GM23338 (cell line): Measurements from ENCODE around the gene TBCD. TPM values are rescaled to one million over a fixed set of nuclear protein-coding genes. Genes with fewer than 3 reads are reported as not detected.

ENCODE experiments used
- ATAC-seq: fragments of 200-7000 bp; cut with Tn5 transposase; 3 replicates; pipeline ENCODE4 v1.9.1; 2020
- DNase-seq: peaks from one replicate; pipeline ENCODE4 v3.0.0-alpha.2; 2015; ENCODE audit warnings: low spot score
- H2AFZ ChIP-seq: fragments of 200-600 bp; sonication (generic); 2 replicates; pipeline ENCODE4 v1.8.0; 2016; ENCODE audit warnings: antibody characterized with exemption, mild to moderate bottlenecking, moderate library complexity
- H3F3A ChIP-seq: fragments of 200-600 bp; sonication (generic); replicated peaks from 2 replicates; pipeline ENCODE4 v1.8.0; 2017; ENCODE audit warnings: antibody characterized with exemption, mixed run types, low read depth
- H3K27ac ChIP-seq: fragments of 200-600 bp; sonication (generic); 2 replicates; pipeline ENCODE4 v1.6.1; 2016; ENCODE audit warnings: low read depth
- H3K27me3 ChIP-seq: fragments of 200-600 bp; sonication (generic); 2 replicates; pipeline ENCODE4 v1.8.0; 2016; ENCODE audit warnings: mild to moderate bottlenecking, mixed run types, moderate library complexity; ENCODE audit not compliant: insufficient read depth
- H3K36me3 ChIP-seq: fragments of 200-600 bp; sonication (generic); 2 replicates; pipeline ENCODE4 v1.8.0; 2016; ENCODE audit warnings: mild to moderate bottlenecking; ENCODE audit not compliant: insufficient read depth
- H3K4me1 ChIP-seq: fragments of 200-600 bp; sonication (generic); 2 replicates; pipeline ENCODE4 v1.8.0; 2016; ENCODE audit warnings: mild to moderate bottlenecking, moderate library complexity; ENCODE audit not compliant: insufficient read depth
- H3K4me2 ChIP-seq: fragments of 200-600 bp; sonication (generic); 2 replicates; pipeline ENCODE4 v1.7.1; 2017; ENCODE audit warnings: mixed run types
- H3K4me3 ChIP-seq: fragments of 200-600 bp; sonication (generic); 2 replicates; pipeline ENCODE4 v1.6.1; 2016; ENCODE audit warnings: mixed run types
- H3K79me2 ChIP-seq: fragments of 200-600 bp; sonication (generic); replicated peaks from 2 replicates; pipeline ENCODE4 v1.8.0; 2017; ENCODE audit warnings: mild to moderate bottlenecking; ENCODE audit not compliant: insufficient read depth
- H3K9me2 ChIP-seq: fragments of 200-600 bp; sonication (generic); 2 replicates; pipeline ENCODE4 v1.8.0; 2017; ENCODE audit not compliant: insufficient read depth
- H4K20me1 ChIP-seq: fragments of 200-600 bp; sonication (generic); replicated peaks from 2 replicates; pipeline ENCODE4 v1.8.0; 2017; ENCODE audit warnings: mild to moderate bottlenecking; ENCODE audit not compliant: insufficient read depth
- H3K27ac Mint-ChIP-seq: 2 replicates; pipeline ENCODE4 v1.8.0; 2020; ENCODE audit warnings: inconsistent platforms, mild to moderate bottlenecking, moderate library complexity, mixed read lengths
- H3K27me3 Mint-ChIP-seq: 3 replicates; pipeline ENCODE4 v1.8.0; 2022; ENCODE audit warnings: low read depth, mild to moderate bottlenecking, moderate library complexity, mixed read lengths, inconsistent platforms; ENCODE audit not compliant: insufficient read depth, poor library complexity
- H3K36me3 Mint-ChIP-seq: 3 replicates; pipeline ENCODE4 v1.8.0; 2021; ENCODE audit warnings: low read depth, mild to moderate bottlenecking, inconsistent platforms, moderate library complexity, mixed read lengths
- H3K4me1 Mint-ChIP-seq: 3 replicates; pipeline ENCODE4 v1.8.0; 2020; ENCODE audit warnings: mild to moderate bottlenecking, inconsistent platforms, mixed read lengths
- H3K4me3 Mint-ChIP-seq: 3 replicates; pipeline ENCODE4 v1.8.0; 2021; ENCODE audit warnings: moderate library complexity, mild to moderate bottlenecking, inconsistent platforms, mixed read lengths
- H3K9me3 Mint-ChIP-seq: 3 replicates; pipeline ENCODE4 v1.8.0; 2020; ENCODE audit warnings: moderate library complexity, mild to moderate bottlenecking, inconsistent platforms, mixed read lengths
- CREB1 ChIP-seq: fragments of 250-450 bp; sonication (Bioruptor Pico); IDR thresholded peaks from 2 replicates; pipeline ENCODE4 v1.5.0; 2020; ENCODE audit warnings: low read depth, mild to moderate bottlenecking, moderate library complexity
- EZH2 ChIP-seq: fragments of 200-600 bp; sonication (generic); IDR thresholded peaks from one replicate; pipeline ENCODE4 v1.8.0; 2017; ENCODE audit warnings: antibody characterized with exemption, mild to moderate bottlenecking, low read depth; ENCODE audit not compliant: unreplicated experiment
- EZH2phosphoT487 ChIP-seq: fragments of 200-600 bp; sonication (generic); IDR thresholded peaks from one replicate; pipeline ENCODE4 v1.8.1; 2018; ENCODE audit warnings: antibody characterized with exemption; ENCODE audit not compliant: unreplicated experiment
- JUNB ChIP-seq: IDR thresholded peaks from one replicate; pipeline ENCODE4 v1.6.1; 2016; ENCODE audit warnings: antibody characterized with exemption; ENCODE audit not compliant: unreplicated experiment
- NANOG ChIP-seq: IDR thresholded peaks from 2 replicates; pipeline ENCODE4 v1.6.1; 2016; ENCODE audit warnings: antibody characterized with exemption, borderline replicate concordance
- POLR2AphosphoS5 ChIP-seq: IDR thresholded peaks from 2 replicates; pipeline ENCODE4 v1.6.1; 2016; ENCODE audit warnings: antibody characterized with exemption, low read depth
- STAT1 ChIP-seq: IDR thresholded peaks from one replicate; pipeline ENCODE4 v1.6.1; 2016; ENCODE audit warnings: antibody characterized with exemption; ENCODE audit not compliant: unreplicated experiment
- ZNF114 ChIP-seq: fragments of 250-450 bp; sonication (Bioruptor Pico); IDR thresholded peaks from 2 replicates; pipeline ENCODE4 v1.5.0; 2020; ENCODE audit warnings: mild to moderate bottlenecking, moderate library complexity
- ZNF331 ChIP-seq: fragments of 250-450 bp; sonication (Bioruptor Pico); IDR thresholded peaks from 2 replicates; pipeline ENCODE4 v1.5.0; 2020; ENCODE audit warnings: low read depth, mild to moderate bottlenecking, moderate library complexity
- polyA plus RNA-seq: library from polyadenylated mRNA; unstranded; fragments of >200 nt; fragmentation: Nextera tagmentation; extraction: Ambion mirVana; gene quantifications from 2 replicates; pipeline ENCODE4 v1.2.1, GENCODE V29; 2016
- total RNA-seq: library from RNA; depleted of rRNA; stranded (reverse); fragments of >200 nt; shearing (Covaris generic); gene quantifications from 2 replicates; pipeline ENCODE4 v1.2.3, GENCODE V29; 2014
- TF ChIP-seq, protein P1 (sequence below), 2 experiments: fragments of 200-600 bp in 1 of 2; sonication (generic) in 1 of 2; conservative IDR thresholded peaks; 2 replicates each; pipeline versions ENCODE4 v1.5.1 to v1.6.1; 2016 to 2017; ENCODE audit warnings: antibody characterized with exemption in 2 of 2, low read depth in 2 of 2, mild to moderate bottlenecking in 2 of 2, moderate library complexity in 1 of 2
- TF ChIP-seq, protein P2 (sequence below): IDR thresholded peaks from 2 replicates; pipeline ENCODE4 v1.6.1; 2016; ENCODE audit warnings: antibody characterized with exemption
- TF ChIP-seq, protein P3 (sequence below): fragments of 250-450 bp; sonication (Bioruptor Pico); IDR thresholded peaks from 2 replicates; pipeline ENCODE4 v1.5.0; 2020; ENCODE audit warnings: mild to moderate bottlenecking, moderate library complexity
- TF ChIP-seq, protein P4 (sequence below): IDR thresholded peaks from one replicate; pipeline ENCODE4 v1.6.1; 2018; ENCODE audit warnings: antibody characterized with exemption; ENCODE audit not compliant: unreplicated experiment

TBCD gene
- total and polyA plus RNA-seq, 2 experiments from 2014 or later: 75.0 to 116 TPM

DNA sequence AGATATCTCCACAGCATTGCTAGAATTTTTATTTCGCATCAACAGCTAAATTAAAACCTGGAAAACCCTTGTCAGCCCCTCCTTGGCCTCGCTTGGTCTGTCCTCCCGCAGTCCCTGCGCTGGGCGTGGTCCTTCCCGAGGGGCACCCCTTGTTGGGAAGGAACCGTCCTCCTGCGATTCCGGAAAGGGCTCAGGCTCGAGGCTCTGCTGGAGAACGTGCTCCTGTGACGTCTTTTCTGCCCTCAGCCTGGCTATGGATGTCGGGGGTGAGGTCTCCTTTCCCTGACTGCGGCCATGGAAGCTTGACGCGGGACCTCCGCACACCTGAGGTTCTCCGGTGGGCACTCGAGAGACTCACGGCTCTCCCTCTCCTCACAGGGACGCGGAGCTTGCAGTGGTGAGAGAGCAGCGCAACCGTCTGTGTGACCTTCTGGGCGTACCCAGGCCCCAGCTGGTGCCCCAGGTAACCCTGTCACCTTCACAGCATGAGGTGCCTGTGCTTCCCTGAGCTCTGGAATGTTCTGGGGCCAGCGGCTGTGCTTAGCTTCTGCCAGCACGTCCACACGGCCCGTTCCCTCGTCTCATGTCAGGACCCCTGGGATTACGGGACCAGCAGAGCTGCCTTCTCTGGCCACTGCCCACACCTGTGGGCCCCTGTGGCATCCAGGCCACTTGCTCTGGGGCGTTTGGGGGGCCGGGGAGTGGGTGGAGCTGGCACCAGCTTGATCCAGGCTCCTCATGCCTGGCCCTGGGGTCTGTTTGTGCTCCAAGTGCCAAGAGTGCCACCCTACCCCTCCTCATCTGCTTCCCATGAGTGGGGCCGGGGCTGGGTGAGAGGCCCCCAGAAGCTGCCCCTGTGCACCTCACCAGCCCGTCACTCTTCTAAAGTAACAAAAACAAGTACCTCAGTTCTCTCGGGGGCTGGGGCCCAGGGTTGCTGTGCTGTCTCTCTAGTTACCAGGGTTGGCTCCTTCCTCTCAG is 189.4 kb downstream of the TBCD start:
- DNase-seq: no peak
- Histone ChIP-seq H3K36me3 (peaks cover 25% of the 10 kb centered on the region), H3K27me3 (no peaks in the 10 kb centered on the region), H3K4me3 (no peak overlapping the region), H3F3A (no peaks in the 10 kb centered on the region), H2AFZ (no peak overlapping the region), H3K27ac (no peak overlapping the region), H3K79me2 (no peaks in the 10 kb centered on the region), H3K4me2 (no peak overlapping the region), H3K9me2 (no peaks in the 10 kb centered on the region), H3K4me1 (no peaks in the 10 kb centered on the region), H4K20me1 (no peaks in the 10 kb centered on the region)
- Mint-ChIP-seq H3K27ac (no peak overlapping the region), H3K27me3 (peaks cover 21% of the 10 kb centered on the region), H3K36me3 (peaks cover 89% of the 10 kb centered on the region), H3K4me1 (no peaks in the 10 kb centered on the region; the same call in 1 of the 3 replicates), H3K4me3 (no peak overlapping the region), H3K9me3 (peaks cover 44% of the 10 kb centered on the region)
- TF ChIP-seq EZH2phosphoT487 (no peak), STAT1 (no peak), NANOG (no peak), EZH2 (no peak), JUNB (no peak), ZNF331 (CRISPR knock-in tag) (no peak), ZNF114 (CRISPR knock-in tag) (no peak), POLR2AphosphoS5 (no peak), CREB1 (no peak)
- TF ChIP-seq, protein P1, sequence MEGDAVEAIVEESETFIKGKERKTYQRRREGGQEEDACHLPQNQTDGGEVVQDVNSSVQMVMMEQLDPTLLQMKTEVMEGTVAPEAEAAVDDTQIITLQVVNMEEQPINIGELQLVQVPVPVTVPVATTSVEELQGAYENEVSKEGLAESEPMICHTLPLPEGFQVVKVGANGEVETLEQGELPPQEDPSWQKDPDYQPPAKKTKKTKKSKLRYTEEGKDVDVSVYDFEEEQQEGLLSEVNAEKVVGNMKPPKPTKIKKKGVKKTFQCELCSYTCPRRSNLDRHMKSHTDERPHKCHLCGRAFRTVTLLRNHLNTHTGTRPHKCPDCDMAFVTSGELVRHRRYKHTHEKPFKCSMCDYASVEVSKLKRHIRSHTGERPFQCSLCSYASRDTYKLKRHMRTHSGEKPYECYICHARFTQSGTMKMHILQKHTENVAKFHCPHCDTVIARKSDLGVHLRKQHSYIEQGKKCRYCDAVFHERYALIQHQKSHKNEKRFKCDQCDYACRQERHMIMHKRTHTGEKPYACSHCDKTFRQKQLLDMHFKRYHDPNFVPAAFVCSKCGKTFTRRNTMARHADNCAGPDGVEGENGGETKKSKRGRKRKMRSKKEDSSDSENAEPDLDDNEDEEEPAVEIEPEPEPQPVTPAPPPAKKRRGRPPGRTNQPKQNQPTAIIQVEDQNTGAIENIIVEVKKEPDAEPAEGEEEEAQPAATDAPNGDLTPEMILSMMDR (conservative IDR thresholded peaks at IDR 0.05; ENCODE audit: low read depth in 2 of 2): no peak
- TF ChIP-seq, protein P2, sequence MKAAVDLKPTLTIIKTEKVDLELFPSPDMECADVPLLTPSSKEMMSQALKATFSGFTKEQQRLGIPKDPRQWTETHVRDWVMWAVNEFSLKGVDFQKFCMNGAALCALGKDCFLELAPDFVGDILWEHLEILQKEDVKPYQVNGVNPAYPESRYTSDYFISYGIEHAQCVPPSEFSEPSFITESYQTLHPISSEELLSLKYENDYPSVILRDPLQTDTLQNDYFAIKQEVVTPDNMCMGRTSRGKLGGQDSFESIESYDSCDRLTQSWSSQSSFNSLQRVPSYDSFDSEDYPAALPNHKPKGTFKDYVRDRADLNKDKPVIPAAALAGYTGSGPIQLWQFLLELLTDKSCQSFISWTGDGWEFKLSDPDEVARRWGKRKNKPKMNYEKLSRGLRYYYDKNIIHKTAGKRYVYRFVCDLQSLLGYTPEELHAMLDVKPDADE: no peak
- TF ChIP-seq, protein P3, sequence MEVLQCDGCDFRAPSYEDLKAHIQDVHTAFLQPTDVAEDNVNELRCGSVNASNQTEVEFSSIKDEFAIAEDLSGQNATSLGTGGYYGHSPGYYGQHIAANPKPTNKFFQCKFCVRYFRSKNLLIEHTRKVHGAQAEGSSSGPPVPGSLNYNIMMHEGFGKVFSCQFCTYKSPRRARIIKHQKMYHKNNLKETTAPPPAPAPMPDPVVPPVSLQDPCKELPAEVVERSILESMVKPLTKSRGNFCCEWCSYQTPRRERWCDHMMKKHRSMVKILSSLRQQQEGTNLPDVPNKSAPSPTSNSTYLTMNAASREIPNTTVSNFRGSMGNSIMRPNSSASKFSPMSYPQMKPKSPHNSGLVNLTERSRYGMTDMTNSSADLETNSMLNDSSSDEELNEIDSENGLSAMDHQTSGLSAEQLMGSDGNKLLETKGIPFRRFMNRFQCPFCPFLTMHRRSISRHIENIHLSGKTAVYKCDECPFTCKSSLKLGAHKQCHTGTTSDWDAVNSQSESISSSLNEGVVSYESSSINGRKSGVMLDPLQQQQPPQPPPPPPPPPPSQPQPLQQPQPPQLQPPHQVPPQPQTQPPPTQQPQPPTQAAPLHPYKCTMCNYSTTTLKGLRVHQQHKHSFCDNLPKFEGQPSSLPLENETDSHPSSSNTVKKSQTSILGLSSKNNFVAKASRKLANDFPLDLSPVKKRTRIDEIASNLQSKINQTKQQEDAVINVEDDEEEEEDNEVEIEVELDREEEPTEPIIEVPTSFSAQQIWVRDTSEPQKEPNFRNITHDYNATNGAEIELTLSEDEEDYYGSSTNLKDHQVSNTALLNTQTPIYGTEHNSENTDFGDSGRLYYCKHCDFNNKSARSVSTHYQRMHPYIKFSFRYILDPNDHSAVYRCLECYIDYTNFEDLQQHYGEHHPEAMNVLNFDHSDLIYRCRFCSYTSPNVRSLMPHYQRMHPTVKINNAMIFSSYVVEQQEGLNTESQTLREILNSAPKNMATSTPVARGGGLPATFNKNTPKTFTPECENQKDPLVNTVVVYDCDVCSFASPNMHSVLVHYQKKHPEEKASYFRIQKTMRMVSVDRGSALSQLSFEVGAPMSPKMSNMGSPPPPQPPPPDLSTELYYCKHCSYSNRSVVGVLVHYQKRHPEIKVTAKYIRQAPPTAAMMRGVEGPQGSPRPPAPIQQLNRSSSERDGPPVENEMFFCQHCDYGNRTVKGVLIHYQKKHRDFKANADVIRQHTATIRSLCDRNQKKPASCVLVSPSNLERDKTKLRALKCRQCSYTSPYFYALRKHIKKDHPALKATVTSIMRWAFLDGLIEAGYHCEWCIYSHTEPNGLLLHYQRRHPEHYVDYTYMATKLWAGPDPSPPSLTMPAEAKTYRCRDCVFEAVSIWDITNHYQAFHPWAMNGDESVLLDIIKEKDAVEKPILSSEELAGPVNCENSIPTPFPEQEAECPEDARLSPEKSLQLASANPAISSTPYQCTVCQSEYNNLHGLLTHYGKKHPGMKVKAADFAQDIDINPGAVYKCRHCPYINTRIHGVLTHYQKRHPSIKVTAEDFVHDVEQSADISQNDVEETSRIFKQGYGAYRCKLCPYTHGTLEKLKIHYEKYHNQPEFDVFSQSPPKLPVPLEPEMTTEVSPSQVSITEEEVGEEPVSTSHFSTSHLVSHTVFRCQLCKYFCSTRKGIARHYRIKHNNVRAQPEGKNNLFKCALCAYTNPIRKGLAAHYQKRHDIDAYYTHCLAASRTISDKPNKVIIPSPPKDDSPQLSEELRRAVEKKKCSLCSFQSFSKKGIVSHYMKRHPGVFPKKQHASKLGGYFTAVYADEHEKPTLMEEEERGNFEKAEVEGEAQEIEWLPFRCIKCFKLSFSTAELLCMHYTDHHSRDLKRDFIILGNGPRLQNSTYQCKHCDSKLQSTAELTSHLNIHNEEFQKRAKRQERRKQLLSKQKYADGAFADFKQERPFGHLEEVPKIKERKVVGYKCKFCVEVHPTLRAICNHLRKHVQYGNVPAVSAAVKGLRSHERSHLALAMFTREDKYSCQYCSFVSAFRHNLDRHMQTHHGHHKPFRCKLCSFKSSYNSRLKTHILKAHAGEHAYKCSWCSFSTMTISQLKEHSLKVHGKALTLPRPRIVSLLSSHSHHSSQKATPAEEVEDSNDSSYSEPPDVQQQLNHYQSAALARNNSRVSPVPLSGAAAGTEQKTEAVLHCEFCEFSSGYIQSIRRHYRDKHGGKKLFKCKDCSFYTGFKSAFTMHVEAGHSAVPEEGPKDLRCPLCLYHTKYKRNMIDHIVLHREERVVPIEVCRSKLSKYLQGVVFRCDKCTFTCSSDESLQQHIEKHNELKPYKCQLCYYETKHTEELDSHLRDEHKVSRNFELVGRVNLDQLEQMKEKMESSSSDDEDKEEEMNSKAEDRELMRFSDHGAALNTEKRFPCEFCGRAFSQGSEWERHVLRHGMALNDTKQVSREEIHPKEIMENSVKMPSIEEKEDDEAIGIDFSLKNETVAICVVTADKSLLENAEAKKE: no peak
- TF ChIP-seq, protein P4, sequence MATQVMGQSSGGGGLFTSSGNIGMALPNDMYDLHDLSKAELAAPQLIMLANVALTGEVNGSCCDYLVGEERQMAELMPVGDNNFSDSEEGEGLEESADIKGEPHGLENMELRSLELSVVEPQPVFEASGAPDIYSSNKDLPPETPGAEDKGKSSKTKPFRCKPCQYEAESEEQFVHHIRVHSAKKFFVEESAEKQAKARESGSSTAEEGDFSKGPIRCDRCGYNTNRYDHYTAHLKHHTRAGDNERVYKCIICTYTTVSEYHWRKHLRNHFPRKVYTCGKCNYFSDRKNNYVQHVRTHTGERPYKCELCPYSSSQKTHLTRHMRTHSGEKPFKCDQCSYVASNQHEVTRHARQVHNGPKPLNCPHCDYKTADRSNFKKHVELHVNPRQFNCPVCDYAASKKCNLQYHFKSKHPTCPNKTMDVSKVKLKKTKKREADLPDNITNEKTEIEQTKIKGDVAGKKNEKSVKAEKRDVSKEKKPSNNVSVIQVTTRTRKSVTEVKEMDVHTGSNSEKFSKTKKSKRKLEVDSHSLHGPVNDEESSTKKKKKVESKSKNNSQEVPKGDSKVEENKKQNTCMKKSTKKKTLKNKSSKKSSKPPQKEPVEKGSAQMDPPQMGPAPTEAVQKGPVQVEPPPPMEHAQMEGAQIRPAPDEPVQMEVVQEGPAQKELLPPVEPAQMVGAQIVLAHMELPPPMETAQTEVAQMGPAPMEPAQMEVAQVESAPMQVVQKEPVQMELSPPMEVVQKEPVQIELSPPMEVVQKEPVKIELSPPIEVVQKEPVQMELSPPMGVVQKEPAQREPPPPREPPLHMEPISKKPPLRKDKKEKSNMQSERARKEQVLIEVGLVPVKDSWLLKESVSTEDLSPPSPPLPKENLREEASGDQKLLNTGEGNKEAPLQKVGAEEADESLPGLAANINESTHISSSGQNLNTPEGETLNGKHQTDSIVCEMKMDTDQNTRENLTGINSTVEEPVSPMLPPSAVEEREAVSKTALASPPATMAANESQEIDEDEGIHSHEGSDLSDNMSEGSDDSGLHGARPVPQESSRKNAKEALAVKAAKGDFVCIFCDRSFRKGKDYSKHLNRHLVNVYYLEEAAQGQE: no peak
- ATAC-seq: no peak
